Measurements from ENCODE around the gene LCP2. TPM values are rescaled to one million over a fixed set of nuclear protein-coding genes. Genes with fewer than 3 reads are reported as not detected.

The LCP2 gene
- total and polyA plus RNA-seq, 2 donors (not counting 1 experiment from before 2014, with no cell fraction given): 11.7 to 13.9 TPM

DNA sequence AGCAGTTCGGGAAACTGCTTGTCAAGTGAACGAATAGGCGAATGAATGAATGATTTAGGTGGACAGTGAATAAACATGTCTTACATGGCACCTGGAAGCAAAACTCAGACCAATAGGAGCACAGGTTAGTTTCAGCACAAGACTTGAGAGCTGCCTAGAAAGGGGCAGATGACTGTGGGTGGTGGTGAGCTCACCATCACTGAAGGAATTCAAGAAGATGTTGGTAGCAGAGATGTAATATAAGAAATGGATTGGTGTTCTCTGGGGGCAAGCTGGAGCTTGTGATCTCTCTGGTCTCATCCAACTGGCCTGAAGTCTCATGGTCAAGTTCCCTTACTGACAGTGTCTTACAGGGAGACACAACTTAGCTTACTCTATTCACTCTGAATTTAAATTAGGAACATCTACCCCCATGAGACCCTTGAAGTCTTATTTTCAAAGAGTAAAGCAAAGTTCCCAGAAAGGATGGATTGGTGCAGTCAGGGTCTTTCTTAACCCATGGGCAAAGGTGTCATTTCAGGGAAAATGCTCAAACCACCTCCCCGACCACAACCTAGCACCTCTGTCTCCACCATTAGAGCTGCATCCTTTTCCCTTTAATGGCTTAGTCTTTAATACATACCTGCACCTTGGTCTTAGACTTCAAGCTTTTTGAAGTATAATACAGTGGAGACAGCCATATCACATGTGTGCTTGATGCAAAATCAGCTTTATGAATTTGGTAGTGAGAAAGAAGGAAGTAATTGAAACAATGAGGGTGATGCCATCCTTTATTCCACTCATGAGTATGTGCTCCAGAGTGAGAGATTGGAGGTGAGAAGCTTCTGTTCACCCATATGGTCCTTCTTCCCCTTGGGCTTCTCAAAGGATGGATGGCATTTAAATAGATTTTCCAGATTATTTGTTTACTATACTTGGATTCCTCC lies 5.1 kb downstream of the LCP2 start:
- H3K9ac ChIP-seq (ENCODE audit: low read length): no peak overlapping the region
- no peak overlapping the region for H2AFZ ChIP-seq (ENCODE audit: insufficient read depth, low read depth, low read length, poor library complexity, severe bottlenecking)
- H3K27me3 ChIP-seq (replicated peaks in 1 of 4; ENCODE audit: control extremely low read depth in 1 of 4, control insufficient read depth in 3 of 4, insufficient read depth in 4 of 4, low read length in 3 of 4): peaks cover 0 to 38% (median 18%) of the 10 kb centered on the region in 4 experiments
- peaks cover 57% of the 10 kb centered on the region for H3K4me1 Mint-ChIP-seq
- intact Hi-C loops (cut with micrococcal nuclease): loop anchor here (1.0 kb wide), 4 partner anchors 11 to 47 kb away; no protein-coding TSS in a partner anchor
- peaks cover 36% of the 10 kb centered on the region for H3K27me3 Mint-ChIP-seq
- no peaks in the 10 kb centered on the region for H3K9me3 Mint-ChIP-seq (ENCODE audit: insufficient read depth)
- peak overlapping the region; percentile 40 for H3K4me2 ChIP-seq (replicated peaks; ENCODE audit: low read depth, low read length, poor library complexity, severe bottlenecking)
- peak overlapping the region in 1 of 5 experiments; percentile 34 for H3K4me3 ChIP-seq (ENCODE audit: control extremely low read depth in 1 of 5, extremely low read depth in 1 of 5, insufficient read depth in 1 of 5, low read depth in 2 of 5, low read length in 4 of 5)
- DNase-seq: no peak
- H3K4me1 ChIP-seq (ENCODE audit: control insufficient read depth in 2 of 2, insufficient read depth in 2 of 2, low read length in 2 of 2): peaks cover 51 to 62% of the 10 kb centered on the region in 2 donors
- no peaks in the 10 kb centered on the region for H3K9me3 ChIP-seq (ENCODE audit: control extremely low read depth in 1 of 3, control insufficient read depth in 2 of 3, insufficient read depth in 1 of 3, low read length in 2 of 3)
- no peak for TF ChIP-seq EZH2 (IDR thresholded peaks at IDR 0.05; ENCODE audit: borderline replicate concordance, insufficient read depth, low read depth, low read length, poor library complexity, severe bottlenecking)
- TF ChIP-seq, protein P1, sequence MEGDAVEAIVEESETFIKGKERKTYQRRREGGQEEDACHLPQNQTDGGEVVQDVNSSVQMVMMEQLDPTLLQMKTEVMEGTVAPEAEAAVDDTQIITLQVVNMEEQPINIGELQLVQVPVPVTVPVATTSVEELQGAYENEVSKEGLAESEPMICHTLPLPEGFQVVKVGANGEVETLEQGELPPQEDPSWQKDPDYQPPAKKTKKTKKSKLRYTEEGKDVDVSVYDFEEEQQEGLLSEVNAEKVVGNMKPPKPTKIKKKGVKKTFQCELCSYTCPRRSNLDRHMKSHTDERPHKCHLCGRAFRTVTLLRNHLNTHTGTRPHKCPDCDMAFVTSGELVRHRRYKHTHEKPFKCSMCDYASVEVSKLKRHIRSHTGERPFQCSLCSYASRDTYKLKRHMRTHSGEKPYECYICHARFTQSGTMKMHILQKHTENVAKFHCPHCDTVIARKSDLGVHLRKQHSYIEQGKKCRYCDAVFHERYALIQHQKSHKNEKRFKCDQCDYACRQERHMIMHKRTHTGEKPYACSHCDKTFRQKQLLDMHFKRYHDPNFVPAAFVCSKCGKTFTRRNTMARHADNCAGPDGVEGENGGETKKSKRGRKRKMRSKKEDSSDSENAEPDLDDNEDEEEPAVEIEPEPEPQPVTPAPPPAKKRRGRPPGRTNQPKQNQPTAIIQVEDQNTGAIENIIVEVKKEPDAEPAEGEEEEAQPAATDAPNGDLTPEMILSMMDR (IDR thresholded peaks at IDR 0.05): no peak
- no peak for ATAC-seq (ENCODE audit: low read depth)
- peak overlapping the region; percentile 42 for H3K27ac Mint-ChIP-seq
- no peaks in the 10 kb centered on the region for H4K20me1 ChIP-seq (ENCODE audit: control insufficient read depth, insufficient read depth, low read length, poor library complexity, severe bottlenecking)
- no peak overlapping the region for H3K27ac ChIP-seq (ENCODE audit: low read length in 2 of 2)
- H3K4me3 Mint-ChIP-seq: peak overlapping the region; percentile 49
- H3K79me2 ChIP-seq (ENCODE audit: control insufficient read depth, insufficient read depth, low read length): peaks cover 12% of the 10 kb centered on the region
- WGBS (ENCODE audit: insufficient coverage): 92% methylated on average over 3 of the region's 4 CpGs
- H3K36me3 ChIP-seq (replicated peaks in 1 of 2; ENCODE audit: control extremely low read depth in 1 of 2, control insufficient read depth in 1 of 2, extremely low read depth in 1 of 2, insufficient read depth in 2 of 2, low read length in 1 of 2): no peaks in the 10 kb centered on the region
- ChIA-PET CTCF (interaction anchor here (0.7 to 8.9 kb wide), 9 partner anchors 10 to 66 kb away, joined by 3 to 99 read pairs (median 9); no protein-coding TSS in a partner anchor), POLR2A (interaction anchor here (1.0 to 1.9 kb wide), 2 partner anchors 13 to 46 kb away, joined by 3 to 10 read pairs; no protein-coding TSS in a partner anchor)

Data from B cell (primary cell).